HG02763 (cell line): ENCODE results near the gene PRR22.
"Not testable (repeated sequence)": the region's sequence is repeated elsewhere in the genome, so short reads cannot be mapped to it uniquely, and the experiment has no call there.

Experiments
- ATAC-seq: cut with Tn5 transposase; IDR thresholded peaks from one replicate; pipeline ENCODE4 v1.9.1; 2021; ENCODE audit warnings: mild to moderate bottlenecking, moderate library complexity; ENCODE audit not compliant: unreplicated experiment

The PRR22 gene

GRCh38 chr19:5762608-5763217, 21.8 kb downstream of the PRR22 start:
- no peak for ATAC-seq

- no peak for ATAC-seq
Observed at GRCh38 chr19:5753743-5754142, 30.8 kb downstream of the PRR22 start.

GRCh38 chr19:5751709-5752108, 32.8 kb downstream of the PRR22 start:
- no peak for ATAC-seq

GRCh38 chr19:5749505-5749904, 35.0 kb downstream of the PRR22 start:
- ATAC-seq = no peak

GRCh38 chr19:5748920-5749319, 35.6 kb downstream of the PRR22 start:
- not testable (repeated sequence) for ATAC-seq

GRCh38 chr19:5744999-5745398, 39.5 kb downstream of the PRR22 start:
- ATAC-seq = not testable (repeated sequence)

GRCh38 chr19:5743630-5744029, 40.9 kb downstream of the PRR22 start:
- no peak for ATAC-seq

GRCh38 chr19:5742051-5742450, 42.5 kb downstream of the PRR22 start:
- no peak for ATAC-seq

- no peak for ATAC-seq
Observed at GRCh38 chr19:5738423-5738822, 46.1 kb downstream of the PRR22 start.

GRCh38 chr19:5733172-5733571, 51.4 kb downstream of the PRR22 start:
- ATAC-seq = not testable (repeated sequence)
